Urothelium cell line (cell line): ENCODE data around the gene ARHGAP32.

Experiments used
- DNase-seq: peaks from one replicate; pipeline ENCODE4 v3.0.0; 2011; ENCODE audit warnings: low spot score, mixed read lengths
- FAIRE-seq: peaks from 2 replicates; lab custom pipeline; 2011; peaks lifted over from hg19 to GRCh38; lab: Jason Lieb, UNC

ARHGAP32 gene

GRCh38 chr11:129192150-129192549 is at the start of gene ARHGAP32:
TSS of gene ARHGAP32 (minus strand) at chr11:129192325. CDS start at chr11:129192198, 127 bp downstream.
- DNase-seq (no peak), FAIRE-seq (no peak)

GRCh38 chr11:129239207-129239606 is 47.1 kb upstream of the ARHGAP32 start:
- DNase-seq (no peak), FAIRE-seq (no peak)

GRCh38 chr11:129237880-129238638 is 45.9 kb upstream of the ARHGAP32 start:
- FAIRE-seq (no peak), DNase-seq (no peak)

GRCh38 chr11:129237456-129237855 is 45.3 kb upstream of the ARHGAP32 start:
- FAIRE-seq (no peak), DNase-seq (no peak)

GRCh38 chr11:129236850-129237249 is 44.7 kb upstream of the ARHGAP32 start:
- DNase-seq (no peak), FAIRE-seq (no peak)

- FAIRE-seq (no peak), DNase-seq (no peak)
Measured at GRCh38 chr11:129234978-129235377, 42.9 kb upstream of the ARHGAP32 start.

DNA sequence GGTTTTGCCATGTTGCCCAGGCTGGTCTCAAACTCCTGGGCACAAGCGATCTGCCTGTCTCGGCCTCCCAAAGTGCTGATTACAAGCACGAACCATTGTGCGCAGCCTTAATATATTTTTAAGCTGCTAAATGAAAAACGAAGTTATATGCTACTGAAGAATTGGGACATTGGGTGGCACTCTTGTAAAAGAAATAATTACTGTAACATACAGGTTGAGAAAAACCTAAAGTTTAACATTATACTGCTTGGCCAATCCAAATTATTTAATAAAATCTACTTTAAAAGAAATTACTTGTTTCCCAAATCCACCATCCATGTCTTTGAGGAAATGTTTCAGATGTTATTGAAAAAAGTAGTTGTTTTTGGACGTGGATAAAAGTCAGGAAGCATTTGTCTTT is 37.9 kb upstream of the ARHGAP32 start:
- DNase-seq (no peak), FAIRE-seq (no peak)

DNA sequence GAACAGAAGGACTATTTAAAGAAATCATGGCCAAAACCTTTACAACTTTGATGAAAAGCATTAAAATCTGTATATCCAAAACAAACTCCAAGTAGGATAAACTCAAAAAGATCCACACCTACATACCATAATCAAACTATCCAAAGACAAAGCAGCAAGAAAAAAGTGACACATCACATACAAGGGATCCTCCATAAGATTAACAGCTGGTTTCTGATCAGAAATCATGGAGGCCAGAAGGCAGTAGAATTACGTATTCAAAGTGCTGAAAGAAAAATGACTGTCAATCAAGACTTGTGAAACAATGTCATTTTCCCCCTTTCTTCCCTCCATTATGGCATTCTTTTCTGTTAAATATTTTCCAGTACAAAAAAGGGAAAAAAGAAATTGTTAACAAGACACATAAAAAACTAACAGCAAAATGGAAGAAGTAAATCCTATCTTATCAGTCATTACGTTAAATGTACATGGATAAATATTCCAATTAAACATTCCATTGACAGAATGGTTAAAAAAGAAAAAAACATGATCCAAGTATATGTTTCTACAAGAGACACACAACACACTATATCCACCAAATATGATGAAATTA is 34.2 kb upstream of the ARHGAP32 start:
- DNase-seq, result no peak
- no peak for FAIRE-seq

- FAIRE-seq (no peak), DNase-seq (no peak)
Measured at GRCh38 chr11:129225190-129225589, 33.1 kb upstream of the ARHGAP32 start.

GRCh38 chr11:129224538-129224937 is 32.4 kb upstream of the ARHGAP32 start:
- FAIRE-seq, result no peak
- no peak for DNase-seq

GRCh38 chr11:129223701-129224149 is 31.6 kb upstream of the ARHGAP32 start:
- FAIRE-seq, result no peak
- DNase-seq, result no peak

DNA sequence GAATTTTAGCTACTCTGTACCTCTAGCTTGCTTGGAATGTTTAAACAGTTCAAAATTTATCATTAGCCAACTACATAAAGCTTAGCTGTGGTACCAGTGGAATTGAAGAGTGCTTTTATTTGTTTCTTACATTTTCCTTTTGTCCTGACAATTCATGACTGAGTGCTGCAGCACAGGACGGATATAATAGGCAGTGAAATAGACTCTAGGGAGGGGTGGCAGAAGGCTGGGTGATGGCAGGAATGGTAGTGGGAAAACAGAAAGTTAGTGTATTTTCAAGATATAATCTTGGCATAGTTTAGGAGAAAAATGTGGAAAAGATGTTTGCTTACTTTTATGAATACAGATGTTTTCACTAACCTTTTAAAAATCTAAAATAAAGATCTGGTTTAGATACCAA is 31.1 kb upstream of the ARHGAP32 start:
- no peak for FAIRE-seq
- DNase-seq, result no peak

DNA sequence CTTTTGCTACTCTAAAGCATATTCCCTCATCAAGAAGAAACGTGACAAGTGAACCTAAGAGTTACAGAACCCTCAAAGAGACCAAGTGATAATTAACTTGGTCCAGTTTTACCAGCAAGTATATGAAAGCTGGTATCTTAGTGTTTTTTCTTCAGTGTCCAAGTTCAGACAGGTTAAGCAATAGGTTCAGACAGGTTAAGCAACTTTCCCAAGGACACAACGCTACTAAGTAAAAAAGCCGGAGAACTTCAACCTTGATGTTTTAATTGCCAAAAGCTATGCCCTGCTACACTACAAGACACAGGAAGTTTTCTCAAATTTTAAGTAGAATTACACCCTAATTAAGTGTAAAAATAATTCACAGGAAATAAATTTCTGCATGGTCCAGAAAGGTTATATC is 30.0 kb upstream of the ARHGAP32 start:
- no peak for DNase-seq
- no peak for FAIRE-seq

- DNase-seq (no peak), FAIRE-seq (no peak)
Measured at GRCh38 chr11:129215506-129216245, 23.6 kb upstream of the ARHGAP32 start.

- no peak for DNase-seq
- no peak for FAIRE-seq
Measured at GRCh38 chr11:129214710-129215295, 22.7 kb upstream of the ARHGAP32 start.

DNA sequence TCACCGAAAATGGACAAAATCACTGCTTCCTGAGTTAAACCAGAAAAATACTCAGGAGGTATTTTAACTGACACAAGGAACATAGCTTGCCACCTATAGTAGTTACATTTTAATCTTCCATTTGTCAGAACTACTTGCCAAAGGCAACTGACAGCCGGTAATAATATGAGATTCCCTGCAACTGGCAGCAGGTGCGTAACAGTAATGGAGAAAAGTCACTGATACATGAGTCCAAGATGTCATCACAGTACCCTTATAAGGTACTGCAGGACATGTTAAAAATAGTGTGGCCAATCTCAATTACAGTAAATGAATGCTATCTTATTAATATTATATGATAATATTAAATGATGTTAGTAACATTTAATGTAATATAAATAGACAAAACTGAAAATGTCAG is 21.1 kb upstream of the ARHGAP32 start:
- DNase-seq, result no peak
- no peak for FAIRE-seq

GRCh38 chr11:129211397-129211796 is 19.3 kb upstream of the ARHGAP32 start:
- no peak for FAIRE-seq

DNA sequence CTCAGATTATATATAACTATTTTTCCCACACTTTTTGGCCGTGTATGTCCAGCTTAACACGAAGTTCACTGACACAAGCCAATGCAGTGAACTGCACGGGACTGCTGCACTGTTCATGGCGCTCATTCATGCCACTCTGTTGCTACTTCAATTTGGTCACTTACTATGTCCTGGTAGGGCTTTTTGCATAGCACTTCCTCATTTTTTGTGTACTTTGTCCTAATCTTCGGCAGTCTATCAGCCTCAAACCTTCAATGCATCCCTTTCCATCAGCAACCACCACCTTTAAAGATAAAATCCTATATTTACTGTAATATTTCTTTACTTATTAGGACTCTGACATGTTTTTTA is 18.7 kb upstream of the ARHGAP32 start:
- DNase-seq (no peak), FAIRE-seq (no peak)

More at GRCh38 chr11:129211397-129211796, 19.3 kb upstream of the ARHGAP32 start:
- DNase-seq, result no peak

- DNase-seq (no peak), FAIRE-seq (no peak)
Measured at GRCh38 chr11:129209891-129210830, 18.0 kb upstream of the ARHGAP32 start.

GRCh38 chr11:129208863-129209262 is 16.7 kb upstream of the ARHGAP32 start:
- FAIRE-seq (no peak), DNase-seq (no peak)
